GM19043 (cell line): ENCODE data around the gene PGM5.
"Not testable (repeated sequence)": the region's sequence is repeated elsewhere in the genome, so short reads cannot be mapped to it uniquely, and the experiment has no call there.

Source experiments
- ATAC-seq: cut with Tn5 transposase; IDR thresholded peaks from one replicate; pipeline ENCODE4 v1.9.1; 2021; ENCODE audit warnings: low read depth; ENCODE audit not compliant: unreplicated experiment

Gene PGM5

DNA sequence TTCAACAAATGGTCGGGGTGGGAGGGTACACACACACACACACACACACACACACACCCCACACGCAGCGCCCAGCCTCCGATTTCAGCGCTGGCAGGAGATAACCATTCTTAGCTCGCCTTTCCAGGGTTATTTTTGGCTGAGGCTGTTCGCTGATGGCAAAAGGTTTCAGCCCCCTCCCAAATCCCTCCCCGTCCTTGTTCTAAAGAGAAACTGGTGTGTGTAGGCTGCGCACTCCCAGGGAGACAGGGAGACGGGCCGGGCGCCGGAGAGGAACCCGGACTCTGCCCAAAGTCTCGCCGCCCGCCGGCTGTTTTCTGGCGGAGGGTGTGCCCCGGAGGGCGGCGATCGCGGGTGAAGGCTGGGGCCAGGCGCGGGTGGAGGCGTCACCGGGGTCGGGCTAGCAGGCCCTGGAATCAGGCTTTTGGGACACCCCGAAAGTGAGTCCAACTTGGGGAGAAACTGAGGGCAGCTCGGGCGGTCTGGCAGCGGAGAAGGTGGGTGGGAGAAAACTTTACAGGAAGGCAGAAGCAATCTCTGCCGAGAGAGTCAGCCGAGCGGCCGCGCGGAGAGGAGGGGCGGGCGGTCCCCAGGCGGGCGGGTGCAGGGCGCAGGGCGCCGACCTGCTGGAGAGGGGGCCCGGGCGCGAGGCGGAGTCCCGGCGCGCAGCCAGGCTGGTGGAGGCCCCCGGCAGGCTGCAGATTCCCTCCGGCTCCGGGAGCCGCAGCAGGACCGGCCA lies at the start of gene PGM5:
Gene PGM5, plus strand, starts transcription at position 232 of the 739 bp plus-strand sequence. CDS start 517 bp downstream, outside the sequence.
- not testable (repeated sequence) for ATAC-seq

DNA sequence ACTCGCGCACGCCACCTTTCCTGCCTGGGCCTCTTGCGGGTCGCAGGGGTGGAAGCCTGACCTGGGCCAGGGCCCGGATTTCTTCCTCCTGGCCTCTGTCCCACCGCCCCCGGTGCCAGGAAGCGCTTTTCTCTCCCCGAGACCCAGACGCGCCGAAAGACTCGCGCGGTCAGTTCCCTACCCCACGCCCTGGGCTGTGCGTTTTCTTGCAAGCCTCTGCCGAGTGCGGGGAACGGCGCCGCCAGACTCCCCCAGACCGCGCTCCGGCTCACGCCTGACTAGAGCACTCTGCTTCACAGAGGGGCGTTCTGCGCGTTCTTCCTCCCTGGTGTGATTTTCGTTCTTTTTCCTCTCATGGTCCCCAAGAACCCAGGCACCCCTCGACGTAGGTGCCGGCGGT lies 49.3 kb upstream of the PGM5 start:
- ATAC-seq, result not testable (repeated sequence)

- not testable (repeated sequence) for ATAC-seq
Measured at GRCh38 chr9:68307654-68308053, 48.8 kb upstream of the PGM5 start.

GRCh38 chr9:68311208-68311607 lies 45.2 kb upstream of the PGM5 start:
- not testable (repeated sequence) for ATAC-seq

- ATAC-seq, result not testable (repeated sequence)
Measured at GRCh38 chr9:68318209-68318608, 38.2 kb upstream of the PGM5 start.

- not testable (repeated sequence) for ATAC-seq
Measured at GRCh38 chr9:68323749-68324148, 32.7 kb upstream of the PGM5 start.

DNA sequence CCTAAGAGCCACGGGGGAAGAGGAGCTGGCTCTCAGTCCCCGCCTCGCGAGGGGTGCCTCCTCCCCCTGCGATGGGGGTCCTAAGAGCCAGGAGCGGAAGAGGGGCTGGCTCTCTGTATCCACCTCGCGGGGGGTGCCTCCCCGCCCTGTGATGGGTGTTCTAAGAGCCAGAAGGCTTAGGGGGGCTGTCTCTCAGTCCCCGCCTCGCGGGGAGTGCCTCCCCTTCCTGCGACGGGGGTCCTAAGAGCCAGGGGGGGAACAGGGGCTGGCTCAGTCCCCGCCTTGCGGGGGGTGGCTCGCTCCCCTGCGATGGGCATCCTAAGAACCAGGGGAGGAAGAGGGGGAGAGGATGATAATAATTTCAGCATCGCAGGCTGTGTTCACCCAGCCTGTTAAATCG lies 31.9 kb upstream of the PGM5 start:
- not testable (repeated sequence) for ATAC-seq

- not testable (repeated sequence) for ATAC-seq
Measured at GRCh38 chr9:68329106-68329505, 27.3 kb upstream of the PGM5 start.

DNA sequence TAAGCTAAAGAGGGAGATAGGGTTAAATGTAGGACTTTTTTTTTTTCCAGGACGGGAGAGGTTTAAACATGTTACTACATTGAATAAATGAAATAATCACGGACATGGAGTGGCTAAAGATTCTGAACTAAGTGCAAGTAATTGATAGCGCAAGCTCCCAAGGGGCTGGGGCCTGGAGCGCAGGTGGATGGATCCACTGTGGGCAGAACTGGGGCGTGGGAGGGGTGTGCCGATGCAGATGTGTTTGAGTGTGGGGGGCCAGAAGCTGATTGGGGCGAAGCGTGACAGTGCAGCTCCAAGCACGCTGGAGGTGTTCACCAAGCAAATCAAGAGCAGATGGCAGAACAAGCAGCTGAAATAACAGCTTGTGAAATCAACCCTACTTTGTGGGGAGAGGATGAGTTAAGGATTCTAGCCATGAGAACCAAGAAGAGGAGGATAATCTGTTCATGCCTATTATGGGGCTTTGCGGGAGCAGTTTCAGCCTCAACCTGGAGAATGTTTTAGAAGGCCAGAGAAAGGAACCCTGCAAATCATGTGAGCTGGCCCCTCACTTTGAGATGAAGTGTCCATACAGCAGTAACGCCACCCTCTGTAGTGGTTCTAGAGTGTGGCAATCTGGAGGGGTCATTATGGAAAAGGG lies 25.8 kb upstream of the PGM5 start:
- not testable (repeated sequence) for ATAC-seq

DNA sequence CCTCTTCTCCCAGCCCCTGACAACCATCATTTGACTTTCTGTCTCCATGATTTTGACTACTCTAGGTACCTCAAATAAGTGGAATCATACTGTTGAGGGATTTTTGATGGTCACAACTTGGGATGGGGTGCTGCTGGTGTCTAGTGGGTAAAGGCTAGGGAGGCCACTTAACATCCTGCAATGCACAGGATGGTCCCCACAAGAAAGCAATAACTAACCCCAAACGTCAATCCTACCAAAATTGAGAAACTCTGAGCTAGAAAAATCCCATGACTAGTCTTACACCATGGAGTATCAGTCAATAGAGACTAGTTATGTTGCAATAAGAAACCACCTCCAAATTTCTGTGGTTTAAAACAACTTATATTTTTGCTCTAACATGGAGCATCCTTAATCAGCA lies 24.3 kb upstream of the PGM5 start:
- ATAC-seq, result not testable (repeated sequence)

GRCh38 chr9:68335935-68336334 lies 20.5 kb upstream of the PGM5 start:
- ATAC-seq, result not testable (repeated sequence)

- ATAC-seq, result not testable (repeated sequence)
Measured at GRCh38 chr9:68336639-68337339, 19.6 kb upstream of the PGM5 start.

DNA sequence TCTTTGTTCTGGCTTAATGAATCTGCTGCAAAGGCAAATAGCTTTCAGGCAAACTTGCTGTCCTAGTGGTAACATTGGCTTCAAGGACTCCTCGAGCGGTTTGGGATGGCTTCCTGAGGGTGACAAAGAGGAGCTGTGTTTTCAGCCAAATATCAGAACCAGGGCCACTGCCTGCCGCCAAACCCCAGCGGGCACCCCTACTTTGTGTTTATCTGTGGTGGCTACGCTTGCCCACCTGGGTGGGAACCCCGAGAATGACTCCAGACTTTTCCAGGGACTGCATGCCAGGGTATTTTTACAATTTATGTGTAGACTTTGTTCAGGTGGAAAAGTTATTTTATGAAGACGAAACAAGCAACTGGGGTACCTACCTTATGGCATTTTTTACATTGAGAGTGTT lies 18.4 kb upstream of the PGM5 start:
- not testable (repeated sequence) for ATAC-seq

DNA sequence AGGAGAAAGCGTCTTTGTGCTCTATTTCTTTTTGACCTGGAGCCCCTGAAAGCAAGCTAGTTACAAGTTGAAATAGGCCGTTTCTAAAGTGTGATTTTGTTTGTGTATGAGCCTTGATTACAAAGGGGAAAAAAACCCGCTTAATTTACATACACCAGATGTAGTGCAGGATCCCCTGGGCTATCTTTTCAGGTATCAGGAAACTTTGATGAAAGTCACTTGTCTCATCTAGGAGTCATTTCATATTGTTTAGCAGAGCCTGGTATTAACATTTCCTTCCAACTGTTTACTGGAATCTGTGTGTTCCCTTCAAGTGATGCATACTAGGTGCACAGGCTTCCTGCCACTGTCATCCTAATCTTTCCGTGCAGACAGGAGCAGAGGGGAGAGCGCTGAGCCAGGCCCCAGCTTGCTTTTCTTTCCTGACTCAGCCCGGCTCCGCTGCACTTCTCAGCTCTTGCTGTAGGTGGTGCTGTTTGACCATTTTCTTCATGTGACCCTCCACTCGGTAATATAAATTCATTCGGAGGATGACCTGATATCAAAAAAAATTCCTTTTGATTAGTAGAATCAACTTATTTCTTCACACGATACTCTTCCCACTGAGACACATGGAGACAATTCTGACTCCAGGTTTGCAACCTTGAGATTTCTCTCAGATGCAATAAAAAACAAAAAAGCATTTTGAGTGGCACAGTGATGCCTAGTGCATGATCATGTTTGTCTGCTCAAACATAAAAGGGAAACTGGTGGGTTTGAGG lies 14.0 kb upstream of the PGM5 start:
- ATAC-seq, result peak; percentile 78

- not testable (repeated sequence) for ATAC-seq
Measured at GRCh38 chr9:68343242-68343641, 13.2 kb upstream of the PGM5 start.

DNA sequence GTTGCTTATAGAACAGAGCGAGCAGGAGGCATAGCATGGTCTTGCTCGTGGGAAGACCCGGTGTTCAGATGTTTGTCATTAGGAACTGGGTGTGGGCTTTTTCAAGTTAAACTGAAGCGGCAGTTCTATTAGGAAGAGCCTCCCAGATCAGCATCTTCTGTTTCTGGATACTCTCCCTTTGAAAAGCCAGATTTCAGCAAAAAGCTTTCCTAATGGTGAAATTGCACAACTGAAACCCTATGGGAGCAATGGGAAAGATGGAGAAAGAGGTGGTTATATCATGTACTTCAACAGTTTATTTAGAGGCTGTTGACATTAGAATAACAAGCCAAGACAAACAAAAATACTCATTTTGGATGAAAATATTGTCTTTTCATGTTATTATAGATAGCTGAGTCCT lies 12.4 kb upstream of the PGM5 start:
- not testable (repeated sequence) for ATAC-seq

GRCh38 chr9:68351689-68352088 lies 4.7 kb upstream of the PGM5 start:
- not testable (repeated sequence) for ATAC-seq

GRCh38 chr9:68355993-68356379 lies 425 bp upstream of the PGM5 start:
- not testable (repeated sequence) for ATAC-seq

DNA sequence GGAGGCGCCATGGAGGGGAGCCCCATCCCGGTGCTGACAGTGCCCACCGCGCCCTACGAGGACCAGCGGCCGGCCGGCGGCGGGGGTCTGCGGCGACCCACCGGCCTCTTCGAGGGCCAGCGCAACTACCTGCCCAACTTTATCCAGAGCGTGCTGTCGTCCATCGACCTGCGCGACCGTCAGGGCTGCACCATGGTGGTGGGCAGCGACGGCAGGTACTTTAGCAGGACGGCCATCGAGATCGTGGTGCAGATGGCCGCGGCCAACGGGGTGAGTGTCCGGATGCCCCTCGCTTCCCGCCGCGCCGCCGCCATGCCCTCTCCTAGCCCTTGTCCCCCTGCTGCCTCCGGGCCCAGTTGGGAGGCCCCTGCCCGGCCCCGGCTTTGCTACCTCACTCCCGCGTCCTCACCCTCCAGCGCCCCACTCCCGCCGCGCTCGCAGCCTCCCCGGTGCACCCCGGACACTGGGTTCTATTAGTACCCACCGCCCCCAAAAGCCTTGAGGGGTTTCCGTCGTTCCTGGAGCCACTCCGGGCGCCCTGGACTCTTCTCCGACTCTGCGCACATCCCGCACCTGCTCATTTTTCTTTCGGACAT lies 806 bp downstream of the PGM5 start:
- ATAC-seq, result not testable (repeated sequence)

DNA sequence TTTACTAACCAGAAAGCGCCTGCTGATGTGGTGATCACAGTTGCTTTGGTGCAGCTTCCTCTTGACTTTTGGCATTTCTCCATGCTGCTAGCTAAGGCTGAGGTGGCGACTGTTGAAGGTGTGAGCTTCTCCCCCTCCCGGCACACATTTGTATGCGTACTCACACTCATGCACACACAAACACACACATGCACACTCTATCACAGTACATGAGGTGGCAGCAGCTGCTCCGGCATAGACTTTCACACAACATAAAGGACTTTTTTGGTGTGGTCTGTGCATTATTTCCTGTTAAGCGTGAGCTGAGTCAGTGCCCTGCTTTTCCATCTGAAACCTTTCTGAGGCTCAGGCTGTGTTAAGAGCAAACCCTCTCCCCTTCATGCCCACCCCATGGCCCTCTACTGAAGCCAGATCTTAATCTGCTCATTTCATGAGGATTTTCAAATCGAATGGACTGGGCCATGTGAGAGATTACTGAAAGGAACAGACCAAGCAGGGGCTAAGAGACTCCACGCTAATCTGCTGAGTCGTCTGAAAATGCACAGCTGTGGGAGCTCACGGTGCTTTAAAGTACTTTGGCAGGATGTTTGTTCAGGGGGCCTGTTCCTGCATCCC lies 10.6 kb downstream of the PGM5 start:
- peak; percentile 59 for ATAC-seq
